RWPE1 (cell line): ENCODE results near the gene TELO2.

Source experiments
- CTCF ChIA-PET: fragments of 350-600 bp; sonication (Branson Sonifier 250); formaldehyde crosslinking; extraction: SDS; loops from one replicate; lab custom pipeline; 2021; lab: Yijun Ruan, JAX
- POLR2A ChIA-PET: fragments of 400-600 bp; formaldehyde crosslinking; extraction: SDS; loops from one replicate; lab custom pipeline; 2020; ENCODE audit warnings: antibody characterized with exemption; ENCODE audit not compliant: low non-redundant PET; lab: Yijun Ruan, JAX
- DNase-seq: peaks from one replicate; pipeline ENCODE4 v3.0.0; 2012; ENCODE audit warnings: low spot score
- H3K27ac ChIP-seq: fragments of 450-650 bp; 2 replicates; pipeline ENCODE4 v1.5.1; 2017
- TF ChIP-seq, protein P1 (sequence below): fragments of 450-650 bp; conservative IDR thresholded peaks from 2 replicates; pipeline ENCODE4 v1.5.1; 2017; ENCODE audit warnings: low read depth, mild to moderate bottlenecking

TELO2 gene

DNA sequence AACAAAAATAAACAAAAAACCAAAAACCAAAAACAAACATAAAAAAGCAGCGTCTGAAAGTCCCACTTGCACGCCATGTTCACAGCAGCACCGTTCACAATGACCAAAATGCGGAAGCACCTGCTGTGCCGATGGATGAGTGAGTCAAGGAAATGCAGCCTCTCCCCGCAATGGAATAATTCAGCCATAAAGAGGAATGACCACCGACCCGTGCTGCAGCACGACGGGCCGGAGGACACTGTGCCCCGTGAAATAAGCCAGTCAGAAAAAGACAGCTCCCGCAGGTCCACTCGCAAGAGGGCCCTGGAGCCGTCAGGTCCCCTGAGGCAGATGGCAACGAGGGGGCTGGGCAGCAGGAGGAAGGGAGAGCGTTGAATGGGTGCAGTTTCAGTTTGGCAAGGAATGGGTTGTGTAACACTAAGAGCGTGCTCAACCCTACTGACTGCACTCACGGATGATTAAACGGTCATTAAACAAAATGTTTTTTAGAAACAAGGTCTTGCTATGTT lies 23.4 kb upstream of the TELO2 start:
- TF ChIP-seq, protein P1, sequence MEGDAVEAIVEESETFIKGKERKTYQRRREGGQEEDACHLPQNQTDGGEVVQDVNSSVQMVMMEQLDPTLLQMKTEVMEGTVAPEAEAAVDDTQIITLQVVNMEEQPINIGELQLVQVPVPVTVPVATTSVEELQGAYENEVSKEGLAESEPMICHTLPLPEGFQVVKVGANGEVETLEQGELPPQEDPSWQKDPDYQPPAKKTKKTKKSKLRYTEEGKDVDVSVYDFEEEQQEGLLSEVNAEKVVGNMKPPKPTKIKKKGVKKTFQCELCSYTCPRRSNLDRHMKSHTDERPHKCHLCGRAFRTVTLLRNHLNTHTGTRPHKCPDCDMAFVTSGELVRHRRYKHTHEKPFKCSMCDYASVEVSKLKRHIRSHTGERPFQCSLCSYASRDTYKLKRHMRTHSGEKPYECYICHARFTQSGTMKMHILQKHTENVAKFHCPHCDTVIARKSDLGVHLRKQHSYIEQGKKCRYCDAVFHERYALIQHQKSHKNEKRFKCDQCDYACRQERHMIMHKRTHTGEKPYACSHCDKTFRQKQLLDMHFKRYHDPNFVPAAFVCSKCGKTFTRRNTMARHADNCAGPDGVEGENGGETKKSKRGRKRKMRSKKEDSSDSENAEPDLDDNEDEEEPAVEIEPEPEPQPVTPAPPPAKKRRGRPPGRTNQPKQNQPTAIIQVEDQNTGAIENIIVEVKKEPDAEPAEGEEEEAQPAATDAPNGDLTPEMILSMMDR = no peak
- no peak for DNase-seq
- H3K27ac ChIP-seq = no peak overlapping the region; the same call in 1 of the 2 replicates
- ChIA-PET POLR2A (interaction anchor here (0.6 kb wide), 1 partner anchor 83 kb away, joined by 4 read pairs; no protein-coding TSS in a partner anchor), CTCF (no interaction called here)

DNA sequence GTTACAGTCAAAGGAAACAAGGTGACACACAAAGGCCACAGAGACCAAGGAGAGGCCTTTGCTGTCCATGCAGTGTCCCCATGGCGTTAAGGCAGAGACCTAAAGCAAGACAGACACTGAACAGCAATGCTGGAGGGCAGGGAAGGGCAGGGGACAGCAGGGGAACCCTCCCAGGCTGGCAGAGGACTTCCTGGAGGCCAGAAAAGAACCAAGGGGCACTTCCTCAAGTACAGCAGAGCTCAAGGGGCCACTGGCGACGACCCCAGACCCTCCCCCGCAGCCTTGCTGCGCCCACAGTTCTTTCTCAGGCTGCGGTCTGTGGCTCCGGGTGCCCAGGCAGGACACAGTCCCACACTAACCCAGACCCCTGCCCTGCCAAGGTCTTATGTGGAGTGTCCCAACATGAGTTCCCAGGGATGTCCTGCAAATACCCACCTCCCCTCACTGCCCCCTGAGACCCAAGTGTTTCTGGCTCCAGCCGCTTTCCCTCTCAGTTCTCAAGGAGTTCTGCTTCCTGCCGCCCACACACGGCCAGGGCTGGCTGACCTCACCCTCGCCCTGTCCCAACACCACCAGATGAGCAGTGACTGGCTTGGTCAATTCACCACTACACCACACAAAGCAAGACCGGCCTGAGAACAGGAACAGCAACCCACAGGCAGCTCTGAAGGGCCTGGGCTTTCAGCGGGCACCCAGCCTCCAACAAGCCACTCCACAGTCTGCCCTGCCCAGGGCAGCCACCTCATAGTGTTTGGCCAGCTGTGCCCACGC lies 22.5 kb upstream of the TELO2 start:
- POLR2A ChIA-PET = interaction anchor here (0.6 kb wide), 1 partner anchor 35 kb away, joined by 3 read pairs; no protein-coding TSS in a partner anchor
- CTCF ChIA-PET = no interaction called here
- no peak for DNase-seq
- TF ChIP-seq, protein P1 = no peak
- H3K27ac ChIP-seq = peak overlapping the region; percentile 40

DNA sequence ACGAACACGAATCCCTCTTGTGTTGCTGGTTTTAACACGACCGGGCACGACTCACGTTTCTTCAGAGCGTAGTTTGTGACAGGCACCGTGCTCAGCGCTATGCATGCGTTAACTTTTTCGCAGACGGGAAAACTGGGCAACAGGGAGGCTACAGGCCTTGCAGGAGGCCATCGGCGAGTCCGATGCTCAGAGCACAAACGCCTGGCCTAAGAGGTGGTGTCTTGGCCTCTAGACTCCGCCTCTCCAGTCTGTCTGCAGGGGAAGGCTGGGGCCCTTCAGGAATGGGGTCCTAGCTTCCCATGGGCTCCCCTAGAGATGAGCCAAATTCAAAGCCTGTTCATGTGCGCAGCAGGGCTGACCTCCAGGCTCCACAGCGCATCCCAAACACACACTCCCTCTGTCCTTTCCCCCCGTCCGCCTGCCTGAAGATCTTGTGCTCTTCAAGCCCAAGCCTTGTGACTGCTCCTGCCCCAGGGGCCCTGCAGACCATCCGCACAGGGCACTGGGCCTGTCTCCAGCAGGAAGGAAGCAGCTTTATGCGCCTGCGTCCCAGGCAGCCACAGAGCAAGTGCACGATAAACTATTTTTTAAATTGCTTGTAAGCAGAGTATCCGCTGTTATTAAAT lies 21.5 kb upstream of the TELO2 start:
- CTCF ChIA-PET = interaction anchor here (0.7 kb wide), 1 partner anchor 65 kb away, joined by 3 read pairs; no protein-coding TSS in a partner anchor
- H3K27ac ChIP-seq = peak overlapping the region; percentile 40
- TF ChIP-seq, protein P1 = no peak
- POLR2A ChIA-PET = no interaction called here
- no peak for DNase-seq

DNA sequence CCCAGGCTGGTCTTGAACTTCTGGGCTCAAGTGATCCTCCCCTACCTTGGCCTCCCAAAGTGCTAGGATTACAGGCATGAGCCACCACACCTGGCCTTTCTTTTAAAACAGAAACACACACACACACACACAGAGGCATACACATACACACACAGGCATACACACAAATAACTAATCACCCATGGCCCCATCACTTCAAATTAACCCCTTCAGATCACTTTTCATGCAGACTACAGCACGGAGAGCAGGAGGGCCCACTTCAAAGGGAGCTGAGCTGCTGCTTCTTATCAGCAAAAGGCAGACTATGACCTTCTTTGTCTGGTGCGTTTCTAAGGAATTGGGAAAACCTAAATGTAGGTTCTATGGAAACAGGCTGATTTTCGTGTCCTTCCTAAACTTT lies 20.2 kb upstream of the TELO2 start:
- ChIA-PET CTCF (interaction anchor here (0.5 to 0.6 kb wide), 2 partner anchors 9 to 248 kb away, joined by 3 read pairs; no protein-coding TSS in a partner anchor), POLR2A (interaction anchor here (0.7 kb wide), 1 partner anchor 100 kb away, joined by 4 read pairs; no protein-coding TSS in a partner anchor)
- H3K27ac ChIP-seq = no peak overlapping the region
- no peak for DNase-seq
- TF ChIP-seq, protein P1 = no peak

DNA sequence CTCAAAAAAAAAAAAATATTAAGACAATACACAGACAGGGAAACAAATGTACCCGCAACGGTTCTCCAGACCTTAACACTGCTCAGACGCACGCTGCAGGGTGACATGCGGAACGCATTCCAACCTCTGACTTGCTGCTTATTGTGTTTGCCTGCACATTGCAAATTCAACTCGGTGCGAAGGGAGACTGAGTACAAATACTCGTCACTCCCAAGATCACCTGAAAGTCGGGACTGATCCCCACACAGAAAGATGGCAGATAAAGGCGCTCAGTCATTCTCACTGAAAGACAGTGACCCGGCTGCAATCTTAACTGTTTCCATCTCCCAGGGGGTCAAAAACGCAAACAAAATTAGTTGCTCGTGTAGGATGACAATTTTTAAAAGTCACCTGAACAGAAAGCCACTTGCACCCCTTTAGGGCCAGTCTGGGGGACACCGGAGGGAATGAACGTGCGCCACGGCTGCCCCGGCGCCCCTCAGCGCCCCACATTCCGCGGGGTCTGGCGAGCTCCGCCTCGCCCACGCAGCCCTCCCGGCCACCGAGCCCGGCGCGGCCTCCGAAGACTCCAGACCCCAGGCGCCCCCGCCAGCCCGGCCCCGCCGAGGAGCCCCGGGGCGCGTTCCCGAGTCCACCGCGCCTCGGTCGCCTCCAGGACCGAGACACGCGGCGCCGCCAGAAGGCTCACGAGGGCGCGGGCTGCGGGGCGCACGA lies 18.9 kb upstream of the TELO2 start:
- ChIA-PET CTCF (no interaction called here), POLR2A (interaction anchor here (0.7 kb wide), 2 partner anchors 136 to 295 kb away, joined by 3 to 4 read pairs; no protein-coding TSS in a partner anchor)
- TF ChIP-seq, protein P1 = no peak
- peak; percentile 22 for DNase-seq
- peak overlapping the region; percentile 79 for H3K27ac ChIP-seq
